ENCODE measurements around the gene CCDC110. TPM values are rescaled to one million over a fixed set of nuclear protein-coding genes. Genes with fewer than 3 reads are reported as not detected.

CCDC110 gene
- total RNA-seq, 1 donor from 2014 or later, result 1.0 TPM

DNA sequence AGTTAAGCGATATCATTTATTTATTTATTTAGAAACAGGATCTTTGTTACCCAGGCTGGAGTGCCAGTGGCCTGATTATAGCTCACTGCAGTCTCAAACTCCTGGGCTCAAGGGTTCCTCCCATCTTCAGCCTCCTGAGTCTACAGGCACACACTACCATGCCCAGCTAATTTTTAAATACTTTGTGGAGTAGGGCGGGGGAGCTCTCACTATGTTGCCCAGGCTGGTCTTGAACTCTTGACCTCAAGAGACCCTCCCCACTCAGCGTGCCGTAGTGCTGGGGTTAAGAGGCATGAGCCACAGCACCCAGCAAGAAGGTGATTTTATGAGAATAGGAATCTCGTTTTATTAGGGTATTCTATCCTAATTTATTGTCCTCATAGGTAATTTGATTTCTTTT is 41.9 kb downstream of the CCDC110 start:
- ATAC-seq, result no peak
- intact Hi-C loops (cut with DNase I), result no loop called here
- no peak for DNase-seq (ENCODE audit: missing footprints)

GRCh38 chr4:185426960-185427688 is 44.4 kb downstream of the CCDC110 start:
- no peak for DNase-seq (ENCODE audit: missing footprints)
- no peak for ATAC-seq
- intact Hi-C loops (cut with DNase I), result no loop called here

- ATAC-seq (peak; percentile 97), DNase-seq (ENCODE audit: missing footprints) (peak; percentile 95)
- intact Hi-C loops (cut with DNase I), result loop anchor here (2.0 kb wide), 2 partner anchors 29 to 45 kb away; partner anchors contain the start of genes ANKRD37 and CCDC110
Measured at GRCh38 chr4:185425647-185426352, 45.7 kb downstream of the CCDC110 start, which contains the start of gene UFSP2. Gene UFSP2, minus strand, starts transcription at chr4:185425964. Its CDS starts 96 bp downstream, at chr4:185425868.

DNA sequence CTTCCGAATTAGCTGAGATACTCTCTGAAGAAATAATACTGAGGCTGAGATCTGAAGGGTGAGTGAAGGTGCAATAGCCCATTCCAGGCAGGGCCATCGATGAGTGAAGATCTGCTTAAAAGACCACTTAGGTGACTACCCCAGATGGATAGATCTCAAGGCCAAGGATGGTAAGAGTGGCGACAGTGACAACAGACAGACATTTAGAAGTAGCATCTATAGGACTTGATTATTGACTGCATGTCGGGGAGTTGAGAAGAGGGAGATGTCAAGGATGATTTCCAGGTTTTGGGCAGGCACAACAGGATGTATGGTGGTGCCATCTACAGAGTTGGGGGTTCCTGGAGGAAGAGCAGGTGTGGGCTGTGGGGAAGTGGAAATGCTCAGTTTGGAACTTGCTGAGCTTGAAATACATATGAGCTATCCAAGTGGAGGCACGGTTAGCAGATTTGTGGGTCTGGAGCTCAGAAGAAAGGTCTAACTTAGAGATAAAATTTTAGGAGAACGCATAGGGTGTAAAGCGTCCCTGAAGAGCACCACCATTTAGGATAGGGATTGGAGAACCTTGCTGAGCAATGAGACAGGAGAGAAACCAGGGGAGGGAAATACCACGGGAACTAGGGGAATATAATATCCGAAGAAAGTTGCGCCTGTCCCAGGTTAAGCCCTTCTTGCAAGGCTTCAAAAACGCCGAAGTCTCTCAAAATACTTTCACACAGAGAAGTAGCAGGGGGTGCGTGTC is 46.5 kb downstream of the CCDC110 start:
- no peak for DNase-seq (ENCODE audit: missing footprints)
- intact Hi-C loops (cut with DNase I), result loop anchor here (2.0 kb wide), 2 partner anchors 28 to 46 kb away; partner anchors contain the start of genes ANKRD37 and CCDC110
- peak; percentile 23 for ATAC-seq

GRCh38 chr4:185421366-185422124 is 50.0 kb downstream of the CCDC110 start:
- intact Hi-C loops (cut with DNase I), result no loop called here
- DNase-seq (ENCODE audit: missing footprints) (no peak), ATAC-seq (no peak)

- intact Hi-C loops (cut with DNase I), result no loop called here
- no peak for DNase-seq (ENCODE audit: missing footprints)
- ATAC-seq, result peak; percentile 62
Measured at GRCh38 chr4:185416955-185417354, 54.6 kb downstream of the CCDC110 start.

- ATAC-seq, result no peak
Measured at GRCh38 chr4:185412412-185412811, 59.1 kb downstream of the CCDC110 start.

GRCh38 chr4:185411849-185412248 is 59.7 kb downstream of the CCDC110 start:
- DNase-seq (ENCODE audit: missing footprints) (no peak), ATAC-seq (no peak)
- intact Hi-C loops (cut with DNase I), result no loop called here

More at GRCh38 chr4:185412412-185412811, 59.1 kb downstream of the CCDC110 start:
- intact Hi-C loops (cut with DNase I), result no loop called here
- no peak for DNase-seq (ENCODE audit: missing footprints)

- DNase-seq (ENCODE audit: missing footprints) (no peak), ATAC-seq (no peak)
- intact Hi-C loops (cut with DNase I), result no loop called here
Measured at GRCh38 chr4:185408432-185408831, 63.1 kb downstream of the CCDC110 start.

GRCh38 chr4:185405296-185405999 is 66.1 kb downstream of the CCDC110 start:
- DNase-seq (ENCODE audit: missing footprints), result no peak
- intact Hi-C loops (cut with DNase I), result no loop called here
- ATAC-seq, result no peak

DNA sequence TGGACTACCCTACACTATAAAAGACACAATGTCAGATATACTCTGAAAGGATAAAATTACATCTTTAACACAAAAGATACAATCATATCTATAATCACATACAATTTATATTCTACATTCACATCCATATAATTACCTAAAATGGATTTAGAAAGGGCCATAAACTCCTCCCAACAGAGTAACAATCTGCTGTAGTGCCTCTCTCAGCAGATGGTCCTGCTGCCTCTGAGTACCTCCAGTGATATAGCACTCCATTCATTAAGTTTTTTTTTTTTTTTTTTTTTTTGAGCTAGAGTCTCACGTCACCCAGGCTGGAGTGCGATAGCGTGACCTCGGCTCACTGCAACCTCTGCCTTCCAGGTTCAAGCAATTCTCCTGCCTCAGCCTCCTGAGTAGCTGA is 67.5 kb downstream of the CCDC110 start:
- ATAC-seq, result no peak

GRCh38 chr4:185399466-185399865 is 72.1 kb downstream of the CCDC110 start:
- ATAC-seq (no peak), DNase-seq (ENCODE audit: missing footprints) (no peak)
- intact Hi-C loops (cut with DNase I), result loop anchor here (10.0 kb wide), 2 partner anchors 195 to 255 kb away; partner anchors contain the start of gene SLC25A4

More for the DNA sequence above, 67.5 kb downstream of the CCDC110 start:
- intact Hi-C loops (cut with DNase I), result no loop called here
- DNase-seq (ENCODE audit: missing footprints), result no peak

DNA sequence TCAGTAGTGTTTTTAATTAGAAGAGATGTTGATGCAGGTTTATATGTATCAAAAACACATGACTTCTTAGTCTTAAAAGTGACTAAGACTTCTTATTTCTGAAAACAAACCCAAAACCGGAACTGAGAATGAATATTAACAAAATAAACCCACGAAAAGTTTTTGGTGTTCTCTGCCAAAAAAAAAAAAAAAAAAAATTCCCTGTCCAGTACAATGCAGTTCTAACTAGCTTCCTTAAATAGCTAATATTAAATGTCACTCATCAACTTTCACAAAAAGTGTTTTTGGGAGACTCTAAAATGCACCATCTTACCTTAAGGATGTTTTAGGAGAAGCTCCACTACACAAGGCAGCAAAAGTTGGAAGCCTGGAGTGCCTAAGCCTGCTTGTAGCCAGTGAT is 72.9 kb downstream of the CCDC110 start:
- DNase-seq (ENCODE audit: missing footprints) (no peak), ATAC-seq (no peak)
- intact Hi-C loops (cut with DNase I), result loop anchor here (10.0 kb wide), 2 partner anchors 196 to 254 kb away; partner anchors contain the start of gene SLC25A4

DNA sequence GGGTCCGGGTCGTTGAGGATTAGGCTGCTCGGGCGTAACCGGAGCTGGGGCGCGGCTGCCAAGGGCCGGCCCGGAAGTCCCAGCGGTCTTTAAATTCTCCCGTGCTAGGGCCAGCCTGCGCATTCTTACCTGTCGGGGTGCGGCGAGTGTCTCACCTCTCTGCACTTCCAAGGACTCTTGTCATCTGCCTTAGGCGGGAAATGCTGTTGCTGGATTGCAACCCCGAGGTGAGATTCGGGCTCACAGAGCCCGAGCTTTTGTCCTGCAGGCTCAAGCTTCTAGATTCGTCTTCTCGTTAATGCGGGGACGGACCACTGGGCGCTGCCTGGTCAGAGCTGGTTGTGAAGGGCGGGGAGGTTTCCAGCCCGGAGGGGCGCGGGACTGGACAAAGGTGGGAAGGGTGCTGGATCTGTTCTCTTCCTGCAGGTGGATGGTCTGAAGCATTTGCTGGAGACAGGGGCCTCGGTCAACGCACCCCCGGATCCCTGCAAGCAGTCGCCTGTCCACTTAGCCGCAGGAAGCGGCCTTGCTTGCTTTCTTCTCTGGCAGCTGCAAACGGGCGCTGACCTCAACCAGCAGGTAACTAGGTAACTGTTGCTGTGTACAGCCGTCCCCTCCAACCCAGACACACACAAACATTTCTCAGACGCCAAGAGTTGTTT is 74.7 kb downstream of the CCDC110 start, which contains the start of gene ANKRD37:
TSS of gene ANKRD37 (plus strand) at position 118 of the 662 bp plus-strand sequence. CDS start at position 201, 83 bp downstream.
- DNase-seq (ENCODE audit: missing footprints) (peak; percentile 70), ATAC-seq (peak; percentile 11)
- intact Hi-C loops (cut with DNase I), result loop anchor here (2.0 to 10.0 kb wide), 4 partner anchors 28 to 252 kb away; partner anchors contain the start of genes SLC25A4 and UFSP2

DNA sequence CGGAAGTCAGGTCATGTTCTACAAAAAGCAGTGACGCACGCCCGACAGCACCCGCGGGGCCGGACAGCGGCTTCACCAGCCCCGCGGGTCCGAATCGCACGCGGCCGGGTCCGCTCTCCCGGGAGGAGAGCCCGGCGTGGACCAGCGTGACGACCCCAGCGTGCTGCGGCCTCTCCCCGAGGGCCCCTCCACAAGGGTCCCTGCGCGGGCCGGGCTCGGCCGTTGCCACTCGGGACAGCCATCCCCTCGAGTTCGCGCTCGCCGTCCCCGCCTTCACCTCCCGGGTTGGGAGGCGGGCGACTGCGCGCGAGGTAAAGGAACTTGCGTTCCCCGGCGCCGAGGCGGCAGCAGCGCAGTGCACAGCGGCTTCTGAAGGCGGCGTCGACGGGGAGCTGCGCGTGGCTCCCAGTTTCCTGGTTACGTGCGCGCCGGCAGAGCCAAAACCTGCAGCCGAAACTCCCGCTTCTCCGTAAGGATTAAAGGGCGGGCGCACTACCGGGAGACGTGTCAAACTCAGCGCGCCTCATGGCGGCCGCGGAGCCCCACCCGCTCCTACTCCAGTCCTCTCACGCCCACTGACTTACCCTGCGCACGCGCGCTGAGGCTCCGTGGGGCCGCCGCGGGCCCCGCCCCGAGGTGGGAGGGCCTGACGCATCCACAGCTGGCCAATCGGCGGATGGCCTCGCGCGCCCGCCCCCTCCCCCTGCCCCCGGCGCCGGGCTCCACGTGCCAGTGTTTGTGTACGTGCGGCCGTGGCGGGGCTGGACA is 75.4 kb downstream of the CCDC110 start:
- ATAC-seq, result peak; percentile 98
- peak; percentile 97 for DNase-seq (ENCODE audit: missing footprints)
- intact Hi-C loops (cut with DNase I), result loop anchor here (2.0 to 10.0 kb wide), 4 partner anchors 29 to 251 kb away; partner anchors contain the start of genes SLC25A4 and UFSP2
